ENCODE data around the gene F3.

Gene F3

GRCh38 chr1:94496076-94496755 is 45.3 kb downstream of the F3 start:
- no peaks in the 10 kb centered on the region for H3F3A ChIP-seq (ENCODE audit: insufficient read depth, low read length)
- no peaks in the 10 kb centered on the region for H4K20me1 ChIP-seq (ENCODE audit: insufficient read depth, low read length)
- H3K4me3 ChIP-seq (ENCODE audit: low read depth, low read length, poor library complexity, severe bottlenecking) = no peak overlapping the region
- H3K9ac ChIP-seq (ENCODE audit: low read length) = no peak overlapping the region
- H3K79me2 ChIP-seq (ENCODE audit: insufficient read depth, low read length) = no peaks in the 10 kb centered on the region
- no peaks in the 10 kb centered on the region for H3K4me1 ChIP-seq (ENCODE audit: insufficient read depth, low read length, severe bottlenecking)
- no peak for TF ChIP-seq CTCF (IDR thresholded peaks at IDR 0.05; ENCODE audit: low read length)
- TF ChIP-seq EZH2 (IDR thresholded peaks at IDR 0.05; ENCODE audit: borderline replicate concordance, low read length) = no peak
- H3K27ac ChIP-seq (ENCODE audit: low read depth, low read length, poor library complexity, severe bottlenecking) = no peak overlapping the region
- no peak overlapping the region for H3K4me2 ChIP-seq (ENCODE audit: low read length)
- no peaks in the 10 kb centered on the region for H3K9me3 ChIP-seq (ENCODE audit: low read length)
- H2AFZ ChIP-seq (ENCODE audit: low read length) = no peak overlapping the region
- peaks cover 25% of the 10 kb centered on the region for H3K36me3 ChIP-seq (ENCODE audit: insufficient read depth, low read length)
- H3K9me2 ChIP-seq (ENCODE audit: low read depth, low read length) = no peaks in the 10 kb centered on the region
- H3K27me3 ChIP-seq (ENCODE audit: insufficient read depth, low read length) = no peaks in the 10 kb centered on the region

GRCh38 chr1:94490556-94490955 is 51.0 kb downstream of the F3 start:
- H3K36me3 ChIP-seq (ENCODE audit: insufficient read depth, low read length) = peaks cover 32% of the 10 kb centered on the region
- no peak overlapping the region for H3K4me2 ChIP-seq (ENCODE audit: low read length)
- H3F3A ChIP-seq (ENCODE audit: insufficient read depth, low read length) = no peaks in the 10 kb centered on the region
- no peak overlapping the region for H3K27ac ChIP-seq (ENCODE audit: low read depth, low read length, poor library complexity, severe bottlenecking)
- H3K27me3 ChIP-seq (ENCODE audit: insufficient read depth, low read length) = no peaks in the 10 kb centered on the region
- no peaks in the 10 kb centered on the region for H3K9me3 ChIP-seq (ENCODE audit: low read length)
- no peaks in the 10 kb centered on the region for H3K79me2 ChIP-seq (ENCODE audit: insufficient read depth, low read length)
- no peak overlapping the region for H3K9ac ChIP-seq (ENCODE audit: low read length)
- no peaks in the 10 kb centered on the region for H4K20me1 ChIP-seq (ENCODE audit: insufficient read depth, low read length)
- H3K9me2 ChIP-seq (ENCODE audit: low read depth, low read length) = no peaks in the 10 kb centered on the region
- no peak overlapping the region for H2AFZ ChIP-seq (ENCODE audit: low read length)
- TF ChIP-seq EZH2 (IDR thresholded peaks at IDR 0.05; ENCODE audit: borderline replicate concordance, low read length) (no peak), CTCF (IDR thresholded peaks at IDR 0.05; ENCODE audit: low read length) (no peak)
- no peak overlapping the region for H3K4me3 ChIP-seq (ENCODE audit: low read depth, low read length, poor library complexity, severe bottlenecking)
- no peaks in the 10 kb centered on the region for H3K4me1 ChIP-seq (ENCODE audit: insufficient read depth, low read length, severe bottlenecking)

GRCh38 chr1:94486990-94487389 is 54.6 kb downstream of the F3 start:
- H3K79me2 ChIP-seq (ENCODE audit: insufficient read depth, low read length) = no peaks in the 10 kb centered on the region
- no peaks in the 10 kb centered on the region for H3F3A ChIP-seq (ENCODE audit: insufficient read depth, low read length)
- H3K27me3 ChIP-seq (ENCODE audit: insufficient read depth, low read length) = no peaks in the 10 kb centered on the region
- H3K4me2 ChIP-seq (ENCODE audit: low read length) = no peak overlapping the region
- no peak overlapping the region for H3K4me3 ChIP-seq (ENCODE audit: low read depth, low read length, poor library complexity, severe bottlenecking)
- no peaks in the 10 kb centered on the region for H3K4me1 ChIP-seq (ENCODE audit: insufficient read depth, low read length, severe bottlenecking)
- no peaks in the 10 kb centered on the region for H3K9me2 ChIP-seq (ENCODE audit: low read depth, low read length)
- no peak overlapping the region for H3K27ac ChIP-seq (ENCODE audit: low read depth, low read length, poor library complexity, severe bottlenecking)
- no peak overlapping the region for H3K9ac ChIP-seq (ENCODE audit: low read length)
- H3K36me3 ChIP-seq (ENCODE audit: insufficient read depth, low read length) = peaks cover 30% of the 10 kb centered on the region
- TF ChIP-seq CTCF (IDR thresholded peaks at IDR 0.05; ENCODE audit: low read length) = no peak
- no peak for TF ChIP-seq EZH2 (IDR thresholded peaks at IDR 0.05; ENCODE audit: borderline replicate concordance, low read length)
- no peak overlapping the region for H2AFZ ChIP-seq (ENCODE audit: low read length)
- H3K9me3 ChIP-seq (ENCODE audit: low read length) = no peaks in the 10 kb centered on the region
- H4K20me1 ChIP-seq (ENCODE audit: insufficient read depth, low read length) = no peaks in the 10 kb centered on the region
